GM06990 (cell line): Measurements from ENCODE around the gene CD99L2.
"Not testable (repeated sequence)": the region's sequence is repeated elsewhere in the genome, so short reads cannot be mapped to it uniquely, and the experiment has no call there.

Source experiments
- DNase-seq: peaks from one replicate; pipeline ENCODE4 v3.0.0-alpha.2; 2011; ENCODE audit not compliant: insufficient read length; ENCODE audit errors: extremely low read depth
- H3K27me3 ChIP-seq: replicated peaks from 2 replicates; pipeline ENCODE4 v1.6.0; 2011; ENCODE audit warnings: low read length; ENCODE audit not compliant: control insufficient read depth, insufficient read depth
- H3K36me3 ChIP-seq: 2 replicates; pipeline ENCODE4 v1.5.1; 2011; ENCODE audit warnings: low read length; ENCODE audit not compliant: control insufficient read depth, insufficient read depth
- H3K4me3 ChIP-seq: replicated peaks from 2 replicates; pipeline ENCODE4 v1.5.1; 2011; ENCODE audit warnings: low read depth, mild to moderate bottlenecking, control low read depth, low read length
- CTCF ChIP-seq: IDR thresholded peaks from 2 replicates; pipeline ENCODE4 v1.5.1; 2011; ENCODE audit warnings: low read length, control low read depth, mild to moderate bottlenecking, inconsistent platforms; ENCODE audit not compliant: insufficient read depth, poor library complexity, severe bottlenecking

Gene CD99L2

GRCh38 chrX:150893936-150894335 lies 4.5 kb downstream of the CD99L2 start:
- no peak for DNase-seq
- Histone ChIP-seq H3K36me3 (no peaks in the 10 kb centered on the region), H3K27me3 (no peaks in the 10 kb centered on the region), H3K4me3 (no peak overlapping the region)
- no peak for TF ChIP-seq CTCF

GRCh38 chrX:150889131-150889530 lies 9.3 kb downstream of the CD99L2 start:
- no peak for DNase-seq
- no peaks in the 10 kb centered on the region for H3K27me3 ChIP-seq
- H3K36me3 ChIP-seq: no peaks in the 10 kb centered on the region
- no peak for TF ChIP-seq CTCF
- no peak overlapping the region for H3K4me3 ChIP-seq

- no peaks in the 10 kb centered on the region for H3K27me3 ChIP-seq
- TF ChIP-seq CTCF: no peak
- H3K4me3 ChIP-seq: no peak overlapping the region
- no peaks in the 10 kb centered on the region for H3K36me3 ChIP-seq
- DNase-seq: no peak
Observed at GRCh38 chrX:150887906-150888465, 10.5 kb downstream of the CD99L2 start.

- H3K4me3 ChIP-seq, H3K27me3 ChIP-seq, DNase-seq, H3K36me3 ChIP-seq: not testable (repeated sequence)
Observed at GRCh38 chrX:150887268-150887667, 11.2 kb downstream of the CD99L2 start.

- Histone ChIP-seq H3K27me3 (no peaks in the 10 kb centered on the region), H3K36me3 (no peaks in the 10 kb centered on the region), H3K4me3 (no peak overlapping the region)
- no peak for DNase-seq
- no peak for TF ChIP-seq CTCF
Observed at GRCh38 chrX:150886381-150886780, 12.1 kb downstream of the CD99L2 start.

- no peak overlapping the region for H3K4me3 ChIP-seq
- H3K27me3 ChIP-seq: no peaks in the 10 kb centered on the region
- no peak for TF ChIP-seq CTCF
- H3K36me3 ChIP-seq: no peaks in the 10 kb centered on the region
- DNase-seq: peak; percentile 28
Observed at GRCh38 chrX:150880808-150881165, 17.7 kb downstream of the CD99L2 start.
